Psoas muscle (tissue), 8 donors: ENCODE measurements around the gene ELP1. TPM values are rescaled to one million over a fixed set of nuclear protein-coding genes. Genes with fewer than 3 reads are reported as not detected.

Experiments
- ATAC-seq, 4 donors: fragments of 200-7000 bp; cut with Tn5 transposase; one replicate each; pipeline ENCODE4 v1.9.1; 2020; ENCODE audit warnings: moderate library complexity in 3 of 4, mild to moderate bottlenecking in 2 of 4
- DNase-seq, 2 donors: peaks; one replicate each; pipeline ENCODE4 v3.0.0-alpha.2; 2020
- H3K27ac ChIP-seq: fragments of 200-600 bp; one replicate; pipeline ENCODE4 v1.8.0; 2022
- H3K27me3 ChIP-seq, 3 donors: fragments of 200-600 bp in 1 of 3; one replicate each; pipeline versions ENCODE4 v1.6.1 to v1.8.0; 2013 to 2022; ENCODE audit warnings: low read length in 2 of 3, mild to moderate bottlenecking in 2 of 3, moderate library complexity in 1 of 3; ENCODE audit not compliant: insufficient read depth in 3 of 3
- H3K36me3 ChIP-seq, 2 donors: fragments of 200-600 bp in 1 of 2; one replicate each; pipeline versions ENCODE4 v1.6.1 to v1.8.0; 2013 to 2022; ENCODE audit warnings: low read depth in 1 of 2, mild to moderate bottlenecking in 1 of 2, moderate library complexity in 1 of 2; ENCODE audit not compliant: insufficient read depth in 1 of 2
- H3K4me1 ChIP-seq: fragments of 200-600 bp; one replicate; pipeline ENCODE4 v1.8.0; 2022
- H3K4me3 ChIP-seq: fragments of 200-600 bp; one replicate; pipeline ENCODE4 v1.8.0; 2022; ENCODE audit warnings: mild to moderate bottlenecking
- H3K9me3 ChIP-seq: fragments of 200-600 bp; one replicate; pipeline ENCODE4 v1.8.0; 2022
- CTCF ChIP-seq: fragments of 200-600 bp; IDR thresholded peaks from one replicate; pipeline ENCODE4 v1.8.0; 2022; ENCODE audit warnings: antibody characterized with exemption
- WGBS, 3 donors: extraction: QIAGEN DNeasy Blood & Tissue Kit; methylation state at CpG; one replicate each; pipeline versions ENCODE4 v1.1.6 to v1.1.7; 2013; 5-methylcytosine and 5-hydroxymethylcytosine counted together
- intact Hi-C, 2 donors: fragments of 100-400 bp; cut with DNase I; formaldehyde crosslinking; loops; one replicate each; pipeline versions ENCODE4 v1.11.0 to v1.14.2; 2022
- long read RNA-seq, 2 donors: library from polyadenylated mRNA; unstranded; transcript quantifications; one replicate each; pipeline ENCODE4 v2.0.0, GENCODE V29; 2021
- polyA plus RNA-seq, 3 donors: library from polyadenylated mRNA; stranded (reverse); fragments of 200-250 nt; gene quantifications; one replicate each; pipeline ENCODE4 v1.2.3, GENCODE V29; 2013
- total RNA-seq, 4 donors: library from RNA; stranded (reverse); fragmentation: NEBNext Ultra II Directional in 2 of 4; extraction: Animal tissue kit (Norgen Biotek cat#: 25700) in 2 of 4; gene quantifications; one replicate each; pipeline versions ENCODE4 v1.2.1 to v1.2.4, GENCODE V29; 2021 to 2023
- donor health status: healthy with polysubstance abuse.
- donor health status: DM: no; HTN: no; CAD: no; lungs with moderate emphysema.
- donor health status: Bipolar disorder and iron deficiency.
- donor health status: healthy.
- donor health status: DM: yes; HTN: yes; CAD: no.
- donor health status: DM: no; HTN: no; CAD: no.
- donor health status: DM: no; HTN: no; CAD: no.
- donor health status: DM: yes; HTN: yes; CAD: no.

The ELP1 gene
- total RNA-seq, result 10 to 100 TPM in 3 of 4 donors, 1 to 10 TPM in 1; 9.8 to 21.0 (median 17.9) TPM
- polyA plus RNA-seq, result 10 to 100 TPM in 2 of 3 donors, 1 to 10 TPM in 1; 9.6 to 17.5 (median 14.3) TPM
- long read RNA-seq, donor 1, full-length matches to known transcripts, result 13 of 20 reads
- long read RNA-seq, donor 1, partial matches to known transcripts, result 2 of 20 reads
- long read RNA-seq, donor 1, other reads (novel, unspliced or antisense), result 5 of 20 reads
- long read RNA-seq, donor 2, full-length matches to known transcripts, result 9 of 12 reads
- long read RNA-seq, donor 2, partial matches to known transcripts, result 2 of 12 reads
- long read RNA-seq, donor 2, other reads (novel, unspliced or antisense), result 1 of 12 reads

- no peaks in the 10 kb centered on the region for H3K27me3 ChIP-seq
- ATAC-seq (peak; percentile 92 to 94 (median 93)), DNase-seq (peak; percentile 92 to 96)
- H3K4me1 ChIP-seq, result peaks cover 20% of the 10 kb centered on the region
- WGBS, 3 donors, result 0 to 1% (median 0%) methylated on average over 37 to 48 of the region's 48 CpGs
- H3K36me3 ChIP-seq, result peaks cover 0 to 43% of the 10 kb centered on the region in 2 donors
- no peak for TF ChIP-seq CTCF
- no peaks in the 10 kb centered on the region for H3K9me3 ChIP-seq
- peak within 1 kb of the TSS; percentile 97 for H3K4me3 ChIP-seq
- peak within 1 kb of the TSS; percentile 93 for H3K27ac ChIP-seq
- intact Hi-C loops, result loop anchor here in 1 of 2 donors (5.0 kb wide), 1 partner anchor 78 kb away; the partner anchor contains the start of gene CTNNAL1
Observed at GRCh38 chr9:108933718-108934322, at the start of gene ELP1. TSS of gene ELP1 (minus strand) at chr9:108934124. CDS start at chr9:108931146, 2,978 bp downstream.

DNA sequence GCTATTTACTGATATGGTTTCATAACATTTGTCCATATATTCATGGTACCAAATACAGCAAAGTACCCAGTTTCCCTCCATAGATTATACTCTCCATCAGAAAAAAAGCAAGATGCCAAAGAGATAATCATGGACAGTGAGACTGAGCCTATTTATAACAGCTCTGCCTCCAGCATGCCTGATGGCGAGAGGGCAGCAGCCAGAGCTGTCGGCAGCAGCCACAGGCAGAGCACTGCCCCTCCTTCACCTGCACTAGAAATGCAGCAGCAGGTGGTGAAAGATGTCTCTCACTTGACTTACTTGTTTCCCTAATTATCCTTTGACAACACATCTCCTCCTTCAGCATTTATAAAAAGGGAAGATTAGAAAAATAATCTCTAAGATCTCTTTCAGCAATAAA lies 47.0 kb upstream of the ELP1 start:
- ATAC-seq, result peak; percentile 70 to 88 (median 74)
- no peak for DNase-seq
- no peak for TF ChIP-seq CTCF
- Histone ChIP-seq H3K9me3 (no peaks in the 10 kb centered on the region), H3K36me3 (peaks cover 0 to 46% of the 10 kb centered on the region in 2 donors), H3K27me3 (no peaks in the 10 kb centered on the region), H3K27ac (no peak overlapping the region), H3K4me3 (no peak overlapping the region), H3K4me1 (no peaks in the 10 kb centered on the region)
- intact Hi-C loops, result no loop called here
- WGBS, 3 donors, result 38 to 49% (median 43%) methylated on average over 2 of the region's 2 CpGs

- no peaks in the 10 kb centered on the region for H3K4me1 ChIP-seq
- H3K9me3 ChIP-seq, result no peaks in the 10 kb centered on the region
- H3K27me3 ChIP-seq, result no peaks in the 10 kb centered on the region
- TF ChIP-seq CTCF, result no peak
- H3K36me3 ChIP-seq, result peaks cover 0 to 38% of the 10 kb centered on the region in 2 donors
- no peak overlapping the region for H3K4me3 ChIP-seq
- WGBS, 3 donors, result 35 to 79% (median 55%) methylated on average over 1 of the region's 1 CpG
- DNase-seq (no peak), ATAC-seq (no peak)
- intact Hi-C loops, result no loop called here
- H3K27ac ChIP-seq, result no peak overlapping the region
Observed at GRCh38 chr9:108978205-108978604, 44.3 kb upstream of the ELP1 start.

GRCh38 chr9:108973895-108974294 lies 40.0 kb upstream of the ELP1 start:
- H3K9me3 ChIP-seq, result no peaks in the 10 kb centered on the region
- intact Hi-C loops, result no loop called here
- H3K36me3 ChIP-seq, result peaks cover 0 to 28% of the 10 kb centered on the region in 2 donors
- H3K4me3 ChIP-seq, result no peak overlapping the region
- no peak overlapping the region for H3K27ac ChIP-seq
- TF ChIP-seq CTCF, result no peak
- peak; percentile 36 to 67 (median 56) for ATAC-seq
- no peaks in the 10 kb centered on the region for H3K4me1 ChIP-seq
- no peaks in the 10 kb centered on the region for H3K27me3 ChIP-seq
- DNase-seq, result no peak
- 27 to 33% (median 28%) methylated on average over 5 of the region's 5 CpGs for WGBS, 3 donors
